HepG2 (cell line): Measurements from ENCODE around the gene WDFY1. TPM values are rescaled to one million over a fixed set of nuclear protein-coding genes. Genes with fewer than 3 reads are reported as not detected.
A peak's percentile ranks its signal among the peaks of the same experiment; 100 is the strongest.

Experiments used
- ARNTL ChIP-seq: sonication (generic); formaldehyde crosslinking; IDR thresholded peaks from 2 replicates; pipeline ENCODE4 v1.4.0; 2020; ENCODE audit warnings: mild to moderate bottlenecking, missing genetic modification reagents
- CBX1 ChIP-seq: IDR thresholded peaks from one replicate; pipeline ENCODE4 v1.6.1; 2016; ENCODE audit warnings: antibody characterized with exemption, low read depth
- FOXA3 ChIP-seq: IDR thresholded peaks from 2 replicates; pipeline ENCODE4 v1.6.1; 2016; ENCODE audit warnings: missing genetic modification reagents, missing compliant biosample characterization
- HCFC1 ChIP-seq: fragments of 150-350 bp; IDR thresholded peaks from 2 replicates; pipeline ENCODE4 v1.6.1; 2014; ENCODE audit warnings: low read depth, low read length
- HIC2 ChIP-seq: sonication (generic); formaldehyde crosslinking; IDR thresholded peaks from 2 replicates; pipeline ENCODE4 v1.9.0; 2022; ENCODE audit warnings: low read depth, missing genetic modification reagents
- HMG20B ChIP-seq: conservative IDR thresholded peaks from 2 replicates; pipeline ENCODE4 v1.6.1; 2016; ENCODE audit warnings: missing genetic modification reagents, missing compliant biosample characterization
- IRF2 ChIP-seq: IDR thresholded peaks from 2 replicates; pipeline ENCODE4 v1.6.1; 2018; ENCODE audit warnings: missing genetic modification reagents, missing compliant biosample characterization
- JDP2 ChIP-seq: sonication (generic); formaldehyde crosslinking; IDR thresholded peaks from 2 replicates; pipeline ENCODE4 v1.8.1; 2022; ENCODE audit warnings: missing genetic modification reagents, borderline replicate concordance
- MNT ChIP-seq: fragments of 450-650 bp; IDR thresholded peaks from 2 replicates; pipeline ENCODE4 v1.6.1; 2016
- MTF2 ChIP-seq: sonication (generic); formaldehyde crosslinking; IDR thresholded peaks from 2 replicates; pipeline ENCODE4 v1.5.0; 2020; ENCODE audit warnings: missing genetic modification reagents, borderline replicate concordance
- NCOA2 ChIP-seq: sonication (generic); formaldehyde crosslinking; IDR thresholded peaks from 2 replicates; pipeline ENCODE4 v1.8.0; 2022; ENCODE audit warnings: inconsistent platforms
- NR2F1 ChIP-seq, 2 experiments: fragments of 450-650 bp in 1 of 2; formaldehyde crosslinking in 1 of 2; IDR thresholded peaks; 2 replicates each; pipeline versions ENCODE4 v1.5.0 to v1.6.1; 2016 to 2020; ENCODE audit warnings: mild to moderate bottlenecking in 1 of 2, missing compliant biosample characterization in 1 of 2, missing genetic modification reagents in 1 of 2, moderate library complexity in 1 of 2
- PAWR ChIP-seq: sonication (generic); formaldehyde crosslinking; IDR thresholded peaks from 2 replicates; pipeline ENCODE4 v1.4.0; 2020; ENCODE audit warnings: missing genetic modification reagents, mild to moderate bottlenecking, borderline replicate concordance
- POGK ChIP-seq: sonication (generic); formaldehyde crosslinking; conservative IDR thresholded peaks from 2 replicates; pipeline ENCODE4 v1.8.0; 2022; ENCODE audit warnings: mild to moderate bottlenecking, moderate library complexity, missing genetic modification reagents
- PPARG ChIP-seq: conservative IDR thresholded peaks from 2 replicates; pipeline ENCODE4 v1.6.1; 2016; ENCODE audit warnings: missing biosample characterization, missing genetic modification reagents
- RARA ChIP-seq: IDR thresholded peaks from 2 replicates; pipeline ENCODE4 v1.6.1; 2016; ENCODE audit warnings: missing genetic modification reagents, missing compliant biosample characterization
- SALL2 ChIP-seq: sonication (generic); formaldehyde crosslinking; IDR thresholded peaks from 2 replicates; pipeline ENCODE4 v1.8.1; 2023; ENCODE audit warnings: mild to moderate bottlenecking, missing genetic modification reagents, inconsistent platforms
- SP140L ChIP-seq: sonication (generic); formaldehyde crosslinking; IDR thresholded peaks from 2 replicates; pipeline ENCODE4 v1.4.0; 2020; ENCODE audit warnings: missing genetic modification reagents, borderline replicate concordance
- SP4 ChIP-seq: sonication (generic); formaldehyde crosslinking; IDR thresholded peaks from 2 replicates; pipeline ENCODE4 v1.8.1; 2023; ENCODE audit warnings: mild to moderate bottlenecking, missing genetic modification reagents
- SP5 ChIP-seq: IDR thresholded peaks from 2 replicates; pipeline ENCODE4 v1.6.1; 2016; ENCODE audit warnings: low read depth, borderline replicate concordance
- ZBTB25 ChIP-seq: IDR thresholded peaks from 2 replicates; pipeline ENCODE4 v1.6.1; 2018; ENCODE audit warnings: missing genetic modification reagents
- ZBTB38 ChIP-seq: sonication (generic); formaldehyde crosslinking; IDR thresholded peaks from 2 replicates; pipeline ENCODE4 v1.5.1; 2020; ENCODE audit warnings: mild to moderate bottlenecking, missing genetic modification reagents
- ZFP1 ChIP-seq: IDR thresholded peaks from 2 replicates; pipeline ENCODE4 v1.6.1; 2016
- ZFP41 ChIP-seq: sonication (generic); formaldehyde crosslinking; IDR thresholded peaks from 2 replicates; pipeline ENCODE4 v1.4.0; 2020; ENCODE audit warnings: mild to moderate bottlenecking, missing genetic modification reagents, borderline replicate concordance
- ZFYVE20 ChIP-seq: sonication (generic); formaldehyde crosslinking; IDR thresholded peaks from 2 replicates; pipeline ENCODE4 v1.8.0; 2023; ENCODE audit warnings: low read depth, mild to moderate bottlenecking, moderate library complexity, missing genetic modification reagents, borderline replicate concordance
- ZNF343 ChIP-seq: sonication (generic); formaldehyde crosslinking; IDR thresholded peaks from 2 replicates; pipeline ENCODE4 v1.4.0; 2020; ENCODE audit warnings: mild to moderate bottlenecking, missing genetic modification reagents
- ZNF557 ChIP-seq: sonication (generic); formaldehyde crosslinking; IDR thresholded peaks from 2 replicates; pipeline ENCODE4 v1.4.0; 2020; ENCODE audit warnings: missing genetic modification reagents
- ZSCAN21 ChIP-seq: sonication (generic); formaldehyde crosslinking; IDR thresholded peaks from 2 replicates; pipeline ENCODE4 v1.8.0; 2022; ENCODE audit warnings: mild to moderate bottlenecking, missing genetic modification reagents, moderate library complexity, borderline replicate concordance
- polyA plus RNA-seq, 8 experiments: library from polyadenylated mRNA; depleted of rRNA in 3 of 8; stranded (reverse) in 7 of 8; unstranded in 1 of 8; fragments of >200 nt; fragmentation: Illumina TruSeq in 4 of 8; extraction: Trizol in 4 of 8; gene quantifications; 2 replicates each; pipeline versions ENCODE4 v1.2.1 to v1.2.3, GENCODE V29; 2011 to 2016; ENCODE audit warnings: low read depth in 4 of 8, missing spikeins in 1 of 8, mixed read lengths in 1 of 8; ENCODE audit not compliant: insufficient read depth in 1 of 8
- total RNA-seq, 5 experiments: library from RNA; depleted of rRNA; stranded (reverse); fragments of >200 nt; fragmentation: Illumina TruSeq; extraction: Trizol; gene quantifications; 2 replicates each; pipeline ENCODE4 v1.2.3, GENCODE V29; 2016; ENCODE audit warnings: low read depth in 1 of 5

Gene WDFY1
- total and polyA plus RNA-seq, 2 of the 13 experiments (the other 11 are each of a cell fraction or from before 2014, with no cell fraction given) = 77.0 to 78.4 TPM

GRCh38 chr2:223856021-223856420, 89.1 kb downstream of the WDFY1 start (continued):
- TF ChIP-seq ZBTB25 (CRISPR knock-in tag) (0 out of 2 replicates have a peak, but pooled peaks have one; percentile 24), HMG20B (no peak), ZNF557 (CRISPR knock-in tag) (no peak), PPARG (CRISPR knock-in tag) (0 out of 2 replicates have a peak, but pooled peaks have one; percentile 37), NR2F1 (CRISPR knock-in tag; IDR thresholded peaks at IDR 0.05) (0 out of 4 replicates have a peak, but pooled peaks of 1 of the 2 experiments have one; percentile 35), SP4 (CRISPR knock-in tag) (no peak), MTF2 (CRISPR knock-in tag) (no peak), ZBTB38 (CRISPR knock-in tag) (no peak), MNT (no peak), ZFP41 (no peak), SALL2 (no peak), JDP2 (no peak), ZSCAN21 (CRISPR knock-in tag) (no peak), PAWR (CRISPR knock-in tag) (no peak), RARA (CRISPR knock-in tag) (peak; percentile 56; the same call in 1 of the 2 replicates), FOXA3 (CRISPR knock-in tag) (no peak), HIC2 (CRISPR knock-in tag) (no peak), POGK (CRISPR knock-in tag) (no peak), NCOA2 (CRISPR knock-in tag) (peak; percentile 44; the same call in 1 of the 2 replicates), CBX1 (no peak), SP140L (CRISPR knock-in tag) (no peak), ZFYVE20 (no peak), ZNF343 (CRISPR knock-in tag) (no peak), ARNTL (CRISPR knock-in tag) (no peak), IRF2 (CRISPR knock-in tag) (no peak), HCFC1 (no peak), ZFP1 (no peak), SP5 (CRISPR knock-in tag) (no peak)
